ENCODE results near the gene CCDC15.

- peak in 1 of 4 experiments; percentile 26 for TF ChIP-seq CTCF (IDR thresholded peaks at IDR 0.05)
- TF ChIP-seq POLR2A (IDR thresholded peaks at IDR 0.05), result no peak
Observed at GRCh38 chr11:125088576-125089455, 134.8 kb downstream of the CCDC15 start.
